ENCODE data around the gene CTNNA3. TPM values are rescaled to one million over a fixed set of nuclear protein-coding genes. Genes with fewer than 3 reads are reported as not detected.

CTNNA3 gene
- total RNA-seq, 1 experiment from 2014 or later, result 0.85 TPM

DNA sequence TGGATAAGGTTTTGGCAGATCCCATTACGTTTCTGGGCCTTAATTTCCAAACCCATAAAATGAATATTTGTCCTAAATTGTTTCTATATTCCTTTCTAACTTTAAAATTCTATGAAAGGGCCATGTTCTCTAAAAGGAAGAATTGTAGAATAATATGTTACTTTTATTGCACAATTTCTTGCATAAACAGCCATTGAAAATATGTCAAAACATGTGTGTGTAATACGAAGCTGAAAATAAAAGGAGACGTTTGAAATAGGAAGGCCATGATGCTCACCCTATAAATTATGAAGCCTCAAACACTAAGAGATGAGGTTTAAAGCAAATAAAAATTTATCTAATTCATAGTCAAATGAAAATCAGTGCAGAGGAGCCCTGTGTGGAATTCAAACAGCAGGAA lies 915.2 kb downstream of the CTNNA3 start:
- no peaks in the 10 kb centered on the region for H3K36me3 ChIP-seq (ENCODE audit: control insufficient read depth, insufficient read depth, low read length)
- no peaks in the 10 kb centered on the region for H3K9me3 ChIP-seq (ENCODE audit: control insufficient read depth, insufficient read depth, low read depth, low read length)
- ATAC-seq (no peak), DNase-seq (ENCODE audit: low read depth, low spot score) (no peak)
- no peaks in the 10 kb centered on the region for H3K27me3 ChIP-seq (ENCODE audit: control insufficient read depth, insufficient read depth, low read length)
- intact Hi-C loops (cut with micrococcal nuclease; ENCODE audit: unreplicated experiment) (no loop called here), in situ Hi-C loops (cut with HindIII; ENCODE audit: low pct_unique_long_range_greater_than_20kb, low sequenced_read_pairs) (no loop called here)
- no TSS peak for BruUV-seq (replicated peaks)
- POLR2A ChIA-PET, result no interaction called here
- no peak overlapping the region for H3K4me3 ChIP-seq (ENCODE audit: low read depth in 2 of 2, low read length in 2 of 2)
- H3K27ac ChIP-seq (ENCODE audit: low read length), result no peak overlapping the region
- TF ChIP-seq TCF7L2 (IDR thresholded peaks at IDR 0.05; ENCODE audit: low read depth, low read length) (no peak), SIN3A (IDR thresholded peaks at IDR 0.05; ENCODE audit: borderline replicate concordance, insufficient read depth, low read depth, low read length) (no peak), POLR2AphosphoS5 (IDR thresholded peaks at IDR 0.05; ENCODE audit: low read depth, low read length) (no peak)
- TF ChIP-seq, protein P1, sequence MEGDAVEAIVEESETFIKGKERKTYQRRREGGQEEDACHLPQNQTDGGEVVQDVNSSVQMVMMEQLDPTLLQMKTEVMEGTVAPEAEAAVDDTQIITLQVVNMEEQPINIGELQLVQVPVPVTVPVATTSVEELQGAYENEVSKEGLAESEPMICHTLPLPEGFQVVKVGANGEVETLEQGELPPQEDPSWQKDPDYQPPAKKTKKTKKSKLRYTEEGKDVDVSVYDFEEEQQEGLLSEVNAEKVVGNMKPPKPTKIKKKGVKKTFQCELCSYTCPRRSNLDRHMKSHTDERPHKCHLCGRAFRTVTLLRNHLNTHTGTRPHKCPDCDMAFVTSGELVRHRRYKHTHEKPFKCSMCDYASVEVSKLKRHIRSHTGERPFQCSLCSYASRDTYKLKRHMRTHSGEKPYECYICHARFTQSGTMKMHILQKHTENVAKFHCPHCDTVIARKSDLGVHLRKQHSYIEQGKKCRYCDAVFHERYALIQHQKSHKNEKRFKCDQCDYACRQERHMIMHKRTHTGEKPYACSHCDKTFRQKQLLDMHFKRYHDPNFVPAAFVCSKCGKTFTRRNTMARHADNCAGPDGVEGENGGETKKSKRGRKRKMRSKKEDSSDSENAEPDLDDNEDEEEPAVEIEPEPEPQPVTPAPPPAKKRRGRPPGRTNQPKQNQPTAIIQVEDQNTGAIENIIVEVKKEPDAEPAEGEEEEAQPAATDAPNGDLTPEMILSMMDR (IDR thresholded peaks at IDR 0.05), result no peak
- TF ChIP-seq, protein P2, sequence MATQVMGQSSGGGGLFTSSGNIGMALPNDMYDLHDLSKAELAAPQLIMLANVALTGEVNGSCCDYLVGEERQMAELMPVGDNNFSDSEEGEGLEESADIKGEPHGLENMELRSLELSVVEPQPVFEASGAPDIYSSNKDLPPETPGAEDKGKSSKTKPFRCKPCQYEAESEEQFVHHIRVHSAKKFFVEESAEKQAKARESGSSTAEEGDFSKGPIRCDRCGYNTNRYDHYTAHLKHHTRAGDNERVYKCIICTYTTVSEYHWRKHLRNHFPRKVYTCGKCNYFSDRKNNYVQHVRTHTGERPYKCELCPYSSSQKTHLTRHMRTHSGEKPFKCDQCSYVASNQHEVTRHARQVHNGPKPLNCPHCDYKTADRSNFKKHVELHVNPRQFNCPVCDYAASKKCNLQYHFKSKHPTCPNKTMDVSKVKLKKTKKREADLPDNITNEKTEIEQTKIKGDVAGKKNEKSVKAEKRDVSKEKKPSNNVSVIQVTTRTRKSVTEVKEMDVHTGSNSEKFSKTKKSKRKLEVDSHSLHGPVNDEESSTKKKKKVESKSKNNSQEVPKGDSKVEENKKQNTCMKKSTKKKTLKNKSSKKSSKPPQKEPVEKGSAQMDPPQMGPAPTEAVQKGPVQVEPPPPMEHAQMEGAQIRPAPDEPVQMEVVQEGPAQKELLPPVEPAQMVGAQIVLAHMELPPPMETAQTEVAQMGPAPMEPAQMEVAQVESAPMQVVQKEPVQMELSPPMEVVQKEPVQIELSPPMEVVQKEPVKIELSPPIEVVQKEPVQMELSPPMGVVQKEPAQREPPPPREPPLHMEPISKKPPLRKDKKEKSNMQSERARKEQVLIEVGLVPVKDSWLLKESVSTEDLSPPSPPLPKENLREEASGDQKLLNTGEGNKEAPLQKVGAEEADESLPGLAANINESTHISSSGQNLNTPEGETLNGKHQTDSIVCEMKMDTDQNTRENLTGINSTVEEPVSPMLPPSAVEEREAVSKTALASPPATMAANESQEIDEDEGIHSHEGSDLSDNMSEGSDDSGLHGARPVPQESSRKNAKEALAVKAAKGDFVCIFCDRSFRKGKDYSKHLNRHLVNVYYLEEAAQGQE (IDR thresholded peaks at IDR 0.05; ENCODE audit: insufficient read depth in 1 of 2, low read depth in 2 of 2, low read length in 1 of 2), result no peak
- CTCF ChIA-PET, result no interaction called here
- no peaks in the 10 kb centered on the region for H3K4me1 ChIP-seq (ENCODE audit: control insufficient read depth, insufficient read depth, low read length)

DNA sequence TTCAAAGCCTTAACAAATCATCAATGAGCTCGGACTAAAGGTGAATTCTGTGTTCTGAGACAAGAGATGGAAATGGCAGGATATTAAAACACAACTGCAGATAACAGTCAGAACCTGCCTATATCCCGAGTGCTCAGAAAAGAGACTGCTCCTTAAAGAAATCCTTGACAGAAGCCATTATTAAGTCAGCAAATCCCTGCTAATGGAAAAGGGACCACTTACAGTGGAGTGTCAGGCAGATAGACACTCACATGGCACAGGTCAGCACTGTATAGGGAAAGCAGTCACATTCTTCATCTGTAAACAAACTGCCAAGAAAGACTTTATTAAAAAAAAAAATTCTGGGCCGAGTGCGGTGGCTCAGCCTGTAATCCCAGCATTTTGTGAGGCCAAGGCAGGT lies 917.6 kb downstream of the CTNNA3 start:
- Histone ChIP-seq H3K9me3 (ENCODE audit: control insufficient read depth, insufficient read depth, low read depth, low read length) (no peaks in the 10 kb centered on the region), H3K36me3 (ENCODE audit: control insufficient read depth, insufficient read depth, low read length) (no peaks in the 10 kb centered on the region), H3K4me1 (ENCODE audit: control insufficient read depth, insufficient read depth, low read length) (no peaks in the 10 kb centered on the region), H3K27ac (ENCODE audit: low read length) (no peak overlapping the region), H3K27me3 (ENCODE audit: control insufficient read depth, insufficient read depth, low read length) (no peaks in the 10 kb centered on the region), H3K4me3 (ENCODE audit: low read depth in 2 of 2, low read length in 2 of 2) (no peak overlapping the region)
- TF ChIP-seq, protein P1 (IDR thresholded peaks at IDR 0.05), result no peak
- TF ChIP-seq SIN3A (IDR thresholded peaks at IDR 0.05; ENCODE audit: borderline replicate concordance, insufficient read depth, low read depth, low read length) (no peak), POLR2AphosphoS5 (IDR thresholded peaks at IDR 0.05; ENCODE audit: low read depth, low read length) (no peak), TCF7L2 (IDR thresholded peaks at IDR 0.05; ENCODE audit: low read depth, low read length) (no peak)
- ATAC-seq (no peak), DNase-seq (ENCODE audit: low read depth, low spot score) (no peak)
- BruUV-seq (replicated peaks), result no TSS peak
- ChIA-PET POLR2A (no interaction called here), CTCF (no interaction called here)
- intact Hi-C loops (cut with micrococcal nuclease; ENCODE audit: unreplicated experiment) (no loop called here), in situ Hi-C loops (cut with HindIII; ENCODE audit: low pct_unique_long_range_greater_than_20kb, low sequenced_read_pairs) (no loop called here)
